Osteocyte (in vitro differentiated cells): ENCODE results near the gene HAGHL. TPM values are rescaled to one million over a fixed set of nuclear protein-coding genes. Genes with fewer than 3 reads are reported as not detected.

Source experiments
- DNase-seq: peaks from one replicate; pipeline ENCODE4 v3.0.0; 2021; ENCODE audit warnings: mixed read lengths; ENCODE audit not compliant: unreplicated experiment; ENCODE audit errors: extremely low spot score
- H3K27ac Mint-ChIP-seq: one replicate; pipeline ENCODE4 v1.8.0; 2021; ENCODE audit warnings: mild to moderate bottlenecking, mixed read lengths; ENCODE audit not compliant: unreplicated experiment
- H3K27me3 Mint-ChIP-seq: one replicate; pipeline ENCODE4 v1.8.0; 2021; ENCODE audit warnings: mixed read lengths; ENCODE audit not compliant: unreplicated experiment
- H3K36me3 Mint-ChIP-seq: one replicate; pipeline ENCODE4 v1.8.0; 2021; ENCODE audit warnings: mixed read lengths; ENCODE audit not compliant: unreplicated experiment
- H3K4me1 Mint-ChIP-seq: one replicate; pipeline ENCODE4 v1.8.0; 2021; ENCODE audit warnings: mixed read lengths; ENCODE audit not compliant: unreplicated experiment
- H3K4me3 Mint-ChIP-seq: one replicate; pipeline ENCODE4 v1.8.0; 2021; ENCODE audit warnings: mild to moderate bottlenecking, moderate library complexity, mixed read lengths; ENCODE audit not compliant: unreplicated experiment
- H3K9me3 Mint-ChIP-seq: one replicate; pipeline ENCODE4 v1.8.0; 2021; ENCODE audit warnings: mixed read lengths; ENCODE audit not compliant: unreplicated experiment
- CTCF ChIP-seq: fragments of 200-600 bp; sonication (generic); IDR thresholded peaks from 2 replicates; pipeline ENCODE4 v1.5.0; 2021; ENCODE audit warnings: antibody characterized with exemption, mild to moderate bottlenecking, moderate library complexity
- total RNA-seq: library from RNA; stranded (reverse); gene quantifications from 2 replicates; pipeline ENCODE4 v1.2.1, GENCODE V29; 2021

Gene HAGHL
- total RNA-seq, 1 donor from 2014 or later, result 17.3 TPM

- Mint-ChIP-seq H3K36me3 (no peaks in the 10 kb centered on the region), H3K27ac (no peak overlapping the region), H3K4me3 (no peak overlapping the region), H3K27me3 (peaks cover 5% of the 10 kb centered on the region), H3K9me3 (peaks cover 4% of the 10 kb centered on the region), H3K4me1 (peaks cover 2% of the 10 kb centered on the region)
- DNase-seq, result no peak
- no peak for TF ChIP-seq CTCF
These were observed 29.5 kb downstream of the HAGHL start for GRCh38 chr16:756428-756827.

DNA sequence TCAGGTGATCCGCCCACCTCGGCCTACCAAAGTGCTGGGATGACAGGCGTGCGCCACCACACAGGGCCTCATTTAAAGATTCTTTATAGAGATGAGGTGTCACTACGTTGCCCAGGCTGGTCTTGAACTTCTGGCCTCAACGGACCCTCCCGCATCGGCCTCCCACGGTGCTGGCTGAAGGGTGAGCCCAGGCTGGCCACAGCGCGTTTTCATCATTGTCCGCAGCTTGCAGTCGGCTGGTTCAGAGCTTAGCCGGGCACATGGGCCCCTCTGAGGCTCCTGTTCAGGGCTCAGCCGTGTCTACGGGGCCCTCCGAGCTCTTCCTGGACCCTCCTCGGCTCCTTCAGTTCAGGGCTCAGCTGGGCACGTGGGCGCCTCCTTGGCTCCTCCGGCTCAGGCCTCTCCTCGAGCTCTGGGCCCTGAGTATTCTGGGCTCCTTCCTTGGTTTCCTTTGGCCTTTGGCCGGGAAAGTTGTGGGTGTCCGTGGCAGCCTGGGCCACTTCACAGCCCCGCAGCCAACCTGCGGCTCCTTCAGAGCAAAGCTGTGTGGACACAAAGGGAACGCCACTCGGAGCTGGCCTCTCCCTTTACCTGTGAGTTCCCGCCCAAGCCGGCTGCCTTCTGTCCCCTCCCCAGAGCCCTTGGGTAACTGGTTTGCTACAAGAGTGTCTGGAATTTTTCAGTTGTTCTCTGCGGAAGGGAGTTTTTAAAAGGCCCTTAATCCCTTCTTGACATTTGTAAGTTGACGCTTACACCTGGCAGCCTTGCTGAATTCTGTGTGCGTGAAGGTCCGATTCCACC is 32.4 kb downstream of the HAGHL start:
- no peak for TF ChIP-seq CTCF
- no peaks in the 10 kb centered on the region for H3K36me3 Mint-ChIP-seq
- H3K27ac Mint-ChIP-seq, result no peak overlapping the region
- no peak overlapping the region for H3K4me3 Mint-ChIP-seq
- DNase-seq, result no peak
- H3K9me3 Mint-ChIP-seq, result peaks cover 4% of the 10 kb centered on the region
- H3K4me1 Mint-ChIP-seq, result peaks cover 2% of the 10 kb centered on the region
- no peaks in the 10 kb centered on the region for H3K27me3 Mint-ChIP-seq

DNA sequence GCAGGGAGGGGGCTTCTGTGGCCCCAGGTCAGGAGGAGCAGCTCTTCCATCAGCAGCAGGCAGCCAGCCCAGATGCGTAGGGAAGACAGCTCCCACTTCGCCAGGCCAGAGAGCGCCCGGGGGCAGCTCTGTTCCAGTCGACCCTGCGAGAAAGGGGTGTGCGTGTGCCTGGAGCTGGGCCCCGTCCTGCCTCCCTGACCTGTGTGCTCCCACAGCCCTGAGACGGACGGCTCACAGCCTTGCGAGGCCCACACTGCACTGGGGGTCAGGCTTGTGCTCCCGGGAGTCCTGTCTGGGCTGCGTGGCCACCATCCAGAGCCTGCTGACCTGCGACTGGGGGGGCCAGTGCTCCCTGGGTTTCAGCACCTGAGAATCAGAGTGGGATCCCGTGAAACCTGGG is 33.2 kb downstream of the HAGHL start:
- H3K27ac Mint-ChIP-seq, result no peak overlapping the region
- H3K9me3 Mint-ChIP-seq, result peaks cover 4% of the 10 kb centered on the region
- no peak for TF ChIP-seq CTCF
- no peak overlapping the region for H3K4me3 Mint-ChIP-seq
- no peaks in the 10 kb centered on the region for H3K27me3 Mint-ChIP-seq
- peaks cover 2% of the 10 kb centered on the region for H3K4me1 Mint-ChIP-seq
- no peaks in the 10 kb centered on the region for H3K36me3 Mint-ChIP-seq
- DNase-seq, result no peak

GRCh38 chr16:760545-761343 is 33.8 kb downstream of the HAGHL start, which contains the start of gene MSLN:
Gene MSLN (plus strand): TSS chr16:760734. CDS start chr16:762681, 1,947 bp downstream.
- Mint-ChIP-seq H3K4me1 (peaks cover 2% of the 10 kb centered on the region), H3K36me3 (no peaks in the 10 kb centered on the region), H3K9me3 (peaks cover 4% of the 10 kb centered on the region), H3K27ac (no peak within 1 kb of the TSS), H3K27me3 (no peaks in the 10 kb centered on the region), H3K4me3 (no peak within 1 kb of the TSS)
- TF ChIP-seq CTCF, result no peak
- DNase-seq, result peak; percentile 85
